ENCODE data around the gene ZNF77. TPM values are rescaled to one million over a fixed set of nuclear protein-coding genes. Genes with fewer than 3 reads are reported as not detected.

ZNF77 gene
- total RNA-seq, 2 donors from 2014 or later: 1.7 to 4.2 TPM

- peaks cover 0 to 62% of the 10 kb centered on the region in 2 donors for H3K4me1 ChIP-seq
Observed at GRCh38 chr19:2977001-2977745, 32.4 kb upstream of the ZNF77 start, which contains the start of gene TLE6. TLE6 (plus strand) TSS chr19:2977564; CDS start chr19:2978234, 670 bp downstream.

GRCh38 chr19:2976609-2977000 lies 31.8 kb upstream of the ZNF77 start:
- no peak for TF ChIP-seq CTCF (IDR thresholded peaks at IDR 0.05)
- no peak for DNase-seq (ENCODE audit: low spot score)
- Histone ChIP-seq H3K9me3 (no peaks in the 10 kb centered on the region), H3K27me3 (no peaks in the 10 kb centered on the region), H3K27ac (peak overlapping the region; percentile 39 to 55), H3K36me3 (no peaks in the 10 kb centered on the region), H3K4me1 (peaks cover 0 to 62% of the 10 kb centered on the region in 2 donors), H3K4me3 (peak overlapping the region; percentile 43 to 54)

More at GRCh38 chr19:2977001-2977745, 32.4 kb upstream of the ZNF77 start, which contains the start of gene TLE6:
- Histone ChIP-seq H3K27me3 (no peaks in the 10 kb centered on the region), H3K27ac (peak within 1 kb of the TSS; percentile 39 to 55), H3K36me3 (no peaks in the 10 kb centered on the region), H3K4me3 (peak within 1 kb of the TSS; percentile 43 to 54), H3K9me3 (no peaks in the 10 kb centered on the region)
- peak; percentile 98 for DNase-seq (ENCODE audit: low spot score)
- no peak for TF ChIP-seq CTCF (IDR thresholded peaks at IDR 0.05)

- Histone ChIP-seq H3K27me3 (no peaks in the 10 kb centered on the region), H3K36me3 (no peaks in the 10 kb centered on the region), H3K27ac (peak overlapping the region; percentile 75 to 85), H3K4me1 (peaks cover 0 to 81% of the 10 kb centered on the region in 2 donors), H3K4me3 (no peak overlapping the region), H3K9me3 (no peaks in the 10 kb centered on the region)
- DNase-seq (ENCODE audit: low spot score): peak; percentile 91
- TF ChIP-seq CTCF (IDR thresholded peaks at IDR 0.05): no peak
Observed at GRCh38 chr19:2974342-2975041, 29.7 kb upstream of the ZNF77 start.

- Histone ChIP-seq H3K4me3 (no peak overlapping the region), H3K27me3 (no peaks in the 10 kb centered on the region), H3K36me3 (no peaks in the 10 kb centered on the region), H3K4me1 (peaks cover 0 to 93% of the 10 kb centered on the region in 2 donors), H3K9me3 (no peaks in the 10 kb centered on the region), H3K27ac (peak overlapping the region; percentile 75 to 85)
- DNase-seq (ENCODE audit: low spot score): peak; percentile 88
- TF ChIP-seq CTCF (IDR thresholded peaks at IDR 0.05): no peak
Observed at GRCh38 chr19:2973229-2973628, 28.5 kb upstream of the ZNF77 start.

- no peaks in the 10 kb centered on the region for H3K27me3 ChIP-seq
- peak; percentile 84 for DNase-seq (ENCODE audit: low spot score)
- peaks cover 0 to 72% of the 10 kb centered on the region in 2 donors for H3K4me1 ChIP-seq
- no peak for TF ChIP-seq CTCF (IDR thresholded peaks at IDR 0.05)
- peak overlapping the region; percentile 75 to 85 for H3K27ac ChIP-seq
- no peaks in the 10 kb centered on the region for H3K36me3 ChIP-seq
- no peaks in the 10 kb centered on the region for H3K9me3 ChIP-seq
- H3K4me3 ChIP-seq: no peak overlapping the region
Observed at GRCh38 chr19:2970201-2970835, 25.5 kb upstream of the ZNF77 start.
